Measurements from ENCODE around the gene IL1RAPL1. TPM values are rescaled to one million over a fixed set of nuclear protein-coding genes. Genes with fewer than 3 reads are reported as not detected.

IL1RAPL1 gene
- total RNA-seq, 3 donors from 2014 or later = 0.34 to 0.79 TPM; not detected in 1

DNA sequence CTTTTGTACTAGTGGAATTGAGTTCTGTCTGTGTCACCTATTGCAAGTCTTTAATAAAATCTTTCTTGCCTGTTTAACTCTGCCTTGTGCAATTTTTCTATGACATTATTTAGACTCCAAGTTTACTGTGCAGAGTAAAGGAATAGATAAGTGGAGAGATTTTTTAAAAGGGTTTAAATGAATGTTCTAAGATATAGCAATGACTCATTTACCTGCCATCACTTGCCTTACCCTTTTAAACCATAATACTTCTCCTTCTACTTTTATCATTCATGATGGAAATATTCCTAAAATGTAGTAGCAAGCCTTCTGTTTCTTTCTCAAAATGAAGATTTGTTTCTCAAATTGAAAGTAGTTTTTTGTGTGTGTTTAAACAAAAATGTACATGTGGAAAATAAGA lies 845.3 kb downstream of the IL1RAPL1 start:
- DNase-seq (no peak), ATAC-seq (no peak)
- Histone ChIP-seq H3K4me3 (no peak overlapping the region), H3K9me3 (no peaks in the 10 kb centered on the region), H3K36me3 (ENCODE audit: low read depth) (no peaks in the 10 kb centered on the region), H3K4me1 (ENCODE audit: low read depth) (no peaks in the 10 kb centered on the region)
- intact Hi-C loops (cut with DNase I, micrococcal nuclease) = no loop called here
- TF ChIP-seq, protein P1, sequence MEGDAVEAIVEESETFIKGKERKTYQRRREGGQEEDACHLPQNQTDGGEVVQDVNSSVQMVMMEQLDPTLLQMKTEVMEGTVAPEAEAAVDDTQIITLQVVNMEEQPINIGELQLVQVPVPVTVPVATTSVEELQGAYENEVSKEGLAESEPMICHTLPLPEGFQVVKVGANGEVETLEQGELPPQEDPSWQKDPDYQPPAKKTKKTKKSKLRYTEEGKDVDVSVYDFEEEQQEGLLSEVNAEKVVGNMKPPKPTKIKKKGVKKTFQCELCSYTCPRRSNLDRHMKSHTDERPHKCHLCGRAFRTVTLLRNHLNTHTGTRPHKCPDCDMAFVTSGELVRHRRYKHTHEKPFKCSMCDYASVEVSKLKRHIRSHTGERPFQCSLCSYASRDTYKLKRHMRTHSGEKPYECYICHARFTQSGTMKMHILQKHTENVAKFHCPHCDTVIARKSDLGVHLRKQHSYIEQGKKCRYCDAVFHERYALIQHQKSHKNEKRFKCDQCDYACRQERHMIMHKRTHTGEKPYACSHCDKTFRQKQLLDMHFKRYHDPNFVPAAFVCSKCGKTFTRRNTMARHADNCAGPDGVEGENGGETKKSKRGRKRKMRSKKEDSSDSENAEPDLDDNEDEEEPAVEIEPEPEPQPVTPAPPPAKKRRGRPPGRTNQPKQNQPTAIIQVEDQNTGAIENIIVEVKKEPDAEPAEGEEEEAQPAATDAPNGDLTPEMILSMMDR (IDR thresholded peaks at IDR 0.05) = no peak

DNA sequence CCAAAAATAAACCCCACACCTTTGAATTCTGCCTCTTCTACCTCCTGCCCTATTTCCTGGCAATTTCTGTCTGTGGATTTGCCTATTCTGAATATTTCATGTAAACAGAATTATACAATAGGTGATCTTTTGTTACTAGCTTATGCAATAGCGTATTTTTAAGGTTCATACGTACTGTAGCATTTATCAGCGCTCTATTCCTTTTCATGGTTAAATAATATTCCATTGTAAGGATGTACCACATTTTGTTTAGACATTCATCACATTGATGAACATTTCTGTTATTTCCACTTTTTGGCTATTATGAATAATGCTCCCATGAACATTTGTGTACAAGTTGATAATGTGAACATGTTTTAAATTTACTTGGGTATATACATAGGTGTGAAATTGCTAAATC lies 847.7 kb downstream of the IL1RAPL1 start:
- no peak overlapping the region for H3K4me3 ChIP-seq
- ATAC-seq (no peak), DNase-seq (no peak)
- TF ChIP-seq, protein P1 (IDR thresholded peaks at IDR 0.05) = no peak
- no peaks in the 10 kb centered on the region for H3K4me1 ChIP-seq (ENCODE audit: low read depth)
- H3K9me3 ChIP-seq = no peaks in the 10 kb centered on the region
- H3K36me3 ChIP-seq (ENCODE audit: low read depth) = no peaks in the 10 kb centered on the region
- intact Hi-C loops (cut with DNase I, micrococcal nuclease) = no loop called here

GRCh38 chrX:29435396-29435795 lies 848.1 kb downstream of the IL1RAPL1 start:
- intact Hi-C loops (cut with DNase I, micrococcal nuclease) = no loop called here
- TF ChIP-seq, protein P1 (IDR thresholded peaks at IDR 0.05) = no peak
- no peaks in the 10 kb centered on the region for H3K4me1 ChIP-seq (ENCODE audit: low read depth)
- no peaks in the 10 kb centered on the region for H3K36me3 ChIP-seq (ENCODE audit: low read depth)
- H3K4me3 ChIP-seq = no peak overlapping the region
- ATAC-seq = no peak
- DNase-seq = no peak
- no peaks in the 10 kb centered on the region for H3K9me3 ChIP-seq

DNA sequence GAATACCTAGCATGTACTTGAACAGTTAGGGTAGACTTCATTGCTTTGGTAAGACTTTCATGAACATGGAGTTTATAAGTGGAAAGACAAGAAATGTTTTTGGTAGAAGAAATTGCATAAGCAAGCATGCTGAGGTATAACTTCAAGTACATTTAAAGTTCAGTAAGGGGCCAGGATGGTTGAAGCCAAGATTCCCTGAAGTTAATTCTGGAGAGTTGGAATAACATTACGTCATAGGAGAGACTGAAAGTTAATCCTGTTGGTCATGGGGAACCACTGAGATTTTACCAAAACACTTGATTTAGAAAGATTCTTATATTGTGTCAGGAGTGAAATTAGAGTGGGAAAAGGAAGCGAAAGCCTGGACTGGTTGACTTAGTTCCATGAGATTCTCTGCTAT lies 860.6 kb downstream of the IL1RAPL1 start:
- intact Hi-C loops (cut with DNase I, micrococcal nuclease) = no loop called here
- TF ChIP-seq, protein P1 (IDR thresholded peaks at IDR 0.05) = no peak
- H3K4me3 ChIP-seq = no peak overlapping the region
- ATAC-seq = no peak
- DNase-seq = no peak
- H3K9me3 ChIP-seq = no peaks in the 10 kb centered on the region
- H3K36me3 ChIP-seq (ENCODE audit: low read depth) = no peaks in the 10 kb centered on the region
- H3K4me1 ChIP-seq (ENCODE audit: low read depth) = no peaks in the 10 kb centered on the region

GRCh38 chrX:29453333-29453732 lies 866.1 kb downstream of the IL1RAPL1 start:
- no peak for DNase-seq
- Histone ChIP-seq H3K36me3 (ENCODE audit: low read depth) (no peaks in the 10 kb centered on the region), H3K4me1 (ENCODE audit: low read depth) (no peaks in the 10 kb centered on the region), H3K9me3 (no peaks in the 10 kb centered on the region), H3K4me3 (no peak overlapping the region)
- intact Hi-C loops (cut with DNase I, micrococcal nuclease) = no loop called here
- no peak for ATAC-seq
- TF ChIP-seq, protein P1 (IDR thresholded peaks at IDR 0.05) = no peak

DNA sequence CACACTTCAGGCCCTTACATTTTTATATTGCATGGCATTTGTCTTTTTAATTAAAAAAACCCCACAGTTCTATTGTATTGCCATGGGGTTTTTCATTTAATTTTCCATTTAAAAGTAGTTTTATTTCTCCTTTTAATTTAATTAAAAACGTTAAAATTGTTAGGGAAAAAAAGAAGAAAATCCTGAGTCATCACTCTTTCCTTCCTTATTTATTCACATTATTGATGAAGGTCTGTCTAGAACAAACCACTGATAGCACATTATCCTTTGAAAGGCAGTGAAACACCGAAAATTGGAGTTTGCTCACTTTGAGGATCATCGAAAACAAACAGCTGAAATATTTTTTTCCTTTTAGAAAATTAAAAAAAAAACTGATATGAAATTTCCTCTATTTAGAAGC lies 868.5 kb downstream of the IL1RAPL1 start:
- no peak for DNase-seq
- H3K4me3 ChIP-seq = no peak overlapping the region
- H3K4me1 ChIP-seq (ENCODE audit: low read depth) = no peaks in the 10 kb centered on the region
- TF ChIP-seq, protein P1 (IDR thresholded peaks at IDR 0.05) = no peak
- H3K9me3 ChIP-seq = no peaks in the 10 kb centered on the region
- intact Hi-C loops (cut with DNase I, micrococcal nuclease) = no loop called here
- H3K36me3 ChIP-seq (ENCODE audit: low read depth) = no peaks in the 10 kb centered on the region
- no peak for ATAC-seq

All from mucosa of descending colon (tissue), 3 donors.